ENCODE results near the gene GNG14. TPM values are rescaled to one million over a fixed set of nuclear protein-coding genes. Genes with fewer than 3 reads are reported as not detected.

GNG14 gene
- total and polyA plus RNA-seq, 2 donors (not counting 1 experiment from before 2014, with no cell fraction given) = not detected

GRCh38 chr19:12705654-12706331 lies 18.0 kb downstream of the GNG14 start:
- H3K9ac ChIP-seq (ENCODE audit: insufficient read depth, low read length) = no peak overlapping the region
- no peak for TF ChIP-seq EZH2 (IDR thresholded peaks at IDR 0.05; ENCODE audit: low read length, missing control alignments)
- TF ChIP-seq CTCF (conservative IDR thresholded peaks at IDR 0.05 in 1 of 2, IDR thresholded peaks at IDR 0.05 in 1 of 2; ENCODE audit: low read depth in 1 of 2, low read length in 2 of 2) = no peak
- H3K79me2 ChIP-seq (ENCODE audit: control insufficient read depth, insufficient read depth, low read length) = no peaks in the 10 kb centered on the region
- no peaks in the 10 kb centered on the region for H4K20me1 ChIP-seq (ENCODE audit: control insufficient read depth, extremely low read depth, insufficient read depth, low read length)
- no peak overlapping the region for H3K4me3 ChIP-seq (replicated peaks in 1 of 4; ENCODE audit: control extremely low read depth in 1 of 4, insufficient read depth in 1 of 4, low read depth in 3 of 4, low read length in 4 of 4)
- H3K27ac ChIP-seq (ENCODE audit: insufficient read depth, low read length) = no peak overlapping the region
- H3K27me3 ChIP-seq (ENCODE audit: control insufficient read depth, insufficient read depth, low read length) = no peaks in the 10 kb centered on the region
- no peak overlapping the region for H2AFZ ChIP-seq (ENCODE audit: low read length)
- H3K4me1 ChIP-seq (ENCODE audit: control insufficient read depth, extremely low read depth, insufficient read depth, low read length) = no peaks in the 10 kb centered on the region
- no peak overlapping the region for H3K4me2 ChIP-seq (ENCODE audit: extremely low read depth, insufficient read depth, low read length)
- DNase-seq (ENCODE audit: low read depth in 2 of 2) = no peak
- H3K36me3 ChIP-seq (ENCODE audit: control insufficient read depth, insufficient read depth, low read length) = peaks cover 49% of the 10 kb centered on the region
- no peaks in the 10 kb centered on the region for H3K9me3 ChIP-seq (ENCODE audit: control insufficient read depth, insufficient read depth, low read depth, low read length)

GRCh38 chr19:12706332-12706718 lies 18.5 kb downstream of the GNG14 start:
- Histone ChIP-seq H2AFZ (ENCODE audit: low read length) (no peak overlapping the region), H3K9ac (ENCODE audit: insufficient read depth, low read length) (no peak overlapping the region)

GRCh38 chr19:12708641-12709040 lies 20.8 kb downstream of the GNG14 start:
- no peak overlapping the region for H2AFZ ChIP-seq (ENCODE audit: low read length)
- H3K79me2 ChIP-seq (ENCODE audit: control insufficient read depth, insufficient read depth, low read length) = peaks cover 2% of the 10 kb centered on the region
- no peak for DNase-seq (ENCODE audit: low read depth in 2 of 2)
- H4K20me1 ChIP-seq (ENCODE audit: control insufficient read depth, extremely low read depth, insufficient read depth, low read length) = no peaks in the 10 kb centered on the region
- no peak overlapping the region for H3K4me3 ChIP-seq (replicated peaks in 1 of 4; ENCODE audit: control extremely low read depth in 1 of 4, insufficient read depth in 1 of 4, low read depth in 3 of 4, low read length in 4 of 4)
- H3K9me3 ChIP-seq (ENCODE audit: control insufficient read depth, insufficient read depth, low read depth, low read length) = no peaks in the 10 kb centered on the region
- no peak overlapping the region for H3K27ac ChIP-seq (ENCODE audit: insufficient read depth, low read length)
- no peak for TF ChIP-seq EZH2 (IDR thresholded peaks at IDR 0.05; ENCODE audit: low read length, missing control alignments)
- no peak for TF ChIP-seq CTCF (conservative IDR thresholded peaks at IDR 0.05 in 1 of 2, IDR thresholded peaks at IDR 0.05 in 1 of 2; ENCODE audit: low read depth in 1 of 2, low read length in 2 of 2)
- no peaks in the 10 kb centered on the region for H3K4me1 ChIP-seq (ENCODE audit: control insufficient read depth, extremely low read depth, insufficient read depth, low read length)
- H3K4me2 ChIP-seq (ENCODE audit: extremely low read depth, insufficient read depth, low read length) = no peak overlapping the region
- no peaks in the 10 kb centered on the region for H3K27me3 ChIP-seq (ENCODE audit: control insufficient read depth, insufficient read depth, low read length)
- no peak overlapping the region for H3K9ac ChIP-seq (ENCODE audit: insufficient read depth, low read length)
- peaks cover 36% of the 10 kb centered on the region for H3K36me3 ChIP-seq (ENCODE audit: control insufficient read depth, insufficient read depth, low read length)

More at GRCh38 chr19:12706332-12706718, 18.5 kb downstream of the GNG14 start:
- no peaks in the 10 kb centered on the region for H4K20me1 ChIP-seq (ENCODE audit: control insufficient read depth, extremely low read depth, insufficient read depth, low read length)
- H3K79me2 ChIP-seq (ENCODE audit: control insufficient read depth, insufficient read depth, low read length) = peaks cover under 1% of the 10 kb centered on the region
- H3K36me3 ChIP-seq (ENCODE audit: control insufficient read depth, insufficient read depth, low read length) = peaks cover 52% of the 10 kb centered on the region
- DNase-seq (ENCODE audit: low read depth in 2 of 2) = no peak
- no peaks in the 10 kb centered on the region for H3K4me1 ChIP-seq (ENCODE audit: control insufficient read depth, extremely low read depth, insufficient read depth, low read length)
- no peaks in the 10 kb centered on the region for H3K27me3 ChIP-seq (ENCODE audit: control insufficient read depth, insufficient read depth, low read length)
- H3K9me3 ChIP-seq (ENCODE audit: control insufficient read depth, insufficient read depth, low read depth, low read length) = no peaks in the 10 kb centered on the region
- no peak overlapping the region for H3K27ac ChIP-seq (ENCODE audit: insufficient read depth, low read length)
- TF ChIP-seq EZH2 (IDR thresholded peaks at IDR 0.05; ENCODE audit: low read length, missing control alignments) = no peak
- TF ChIP-seq CTCF (conservative IDR thresholded peaks at IDR 0.05 in 1 of 2, IDR thresholded peaks at IDR 0.05 in 1 of 2; ENCODE audit: low read depth in 1 of 2, low read length in 2 of 2) = no peak
- H3K4me3 ChIP-seq (replicated peaks in 1 of 4; ENCODE audit: control extremely low read depth in 1 of 4, insufficient read depth in 1 of 4, low read depth in 3 of 4, low read length in 4 of 4) = no peak overlapping the region
- no peak overlapping the region for H3K4me2 ChIP-seq (ENCODE audit: extremely low read depth, insufficient read depth, low read length)

Data from fibroblast of lung (primary cell).